ENCODE results near the gene PRF1.

The PRF1 gene

GRCh38 chr10:70590655-70591416, 11.7 kb downstream of the PRF1 start:
- no peak overlapping the region for H4K5ac ChIP-seq (ENCODE audit: low read length)
- H3K4ac ChIP-seq (ENCODE audit: low read depth, low read length), result no peak overlapping the region
- no CpG with 5 or more reads among the region's 5 CpGs for WGBS (ENCODE audit: extremely low coverage, insufficient coverage, low lambda C conversion rate)
- H4K8ac ChIP-seq (ENCODE audit: low read depth, low read length), result no peak overlapping the region
- no peaks in the 10 kb centered on the region for H3K27me3 ChIP-seq (ENCODE audit: insufficient read depth, low read length, poor library complexity)
- no peak overlapping the region for H3K4me2 ChIP-seq (ENCODE audit: low read length)
- no peak overlapping the region for H3K4me3 ChIP-seq (ENCODE audit: low read length)
- no peak overlapping the region for H2BK5ac ChIP-seq (ENCODE audit: low read length)
- H3K79me1 ChIP-seq (ENCODE audit: low read length), result no peaks in the 10 kb centered on the region
- H3K36me3 ChIP-seq (ENCODE audit: control insufficient read depth, insufficient read depth, low read length), result no peaks in the 10 kb centered on the region
- no peak overlapping the region for H3K27ac ChIP-seq (ENCODE audit: low read depth, low read length)
- peak overlapping the region; percentile 45 for H3K23ac ChIP-seq (ENCODE audit: low read length)
- H3K18ac ChIP-seq (ENCODE audit: low read length), result no peak overlapping the region
- no peak overlapping the region for H2AK5ac ChIP-seq (ENCODE audit: low read length)
- H3K4me1 ChIP-seq (ENCODE audit: control insufficient read depth, low read depth, low read length), result no peaks in the 10 kb centered on the region
- H3K56ac ChIP-seq (ENCODE audit: low read length), result no peak overlapping the region
- H3K9ac ChIP-seq (ENCODE audit: low read length), result no peak overlapping the region
- no peaks in the 10 kb centered on the region for H3K79me2 ChIP-seq (ENCODE audit: control insufficient read depth, insufficient read depth, low read length)
- no peak for DNase-seq
- H2BK120ac ChIP-seq (ENCODE audit: low read depth, low read length), result no peak overlapping the region
- no peak overlapping the region for H2BK15ac ChIP-seq (replicated peaks; ENCODE audit: low read depth)

- Histone ChIP-seq H3K79me2 (ENCODE audit: control insufficient read depth, insufficient read depth, low read length) (no peaks in the 10 kb centered on the region), H3K23ac (ENCODE audit: low read length) (no peak overlapping the region), H3K18ac (ENCODE audit: low read length) (no peak overlapping the region), H3K36me3 (ENCODE audit: control insufficient read depth, insufficient read depth, low read length) (no peaks in the 10 kb centered on the region), H3K9ac (ENCODE audit: low read length) (no peak overlapping the region), H3K79me1 (ENCODE audit: low read length) (no peaks in the 10 kb centered on the region), H3K4ac (ENCODE audit: low read depth, low read length) (no peak overlapping the region), H2BK120ac (ENCODE audit: low read depth, low read length) (no peak overlapping the region), H3K56ac (ENCODE audit: low read length) (no peak overlapping the region), H4K5ac (ENCODE audit: low read length) (no peak overlapping the region), H2BK15ac (replicated peaks; ENCODE audit: low read depth) (no peak overlapping the region), H3K4me1 (ENCODE audit: control insufficient read depth, low read depth, low read length) (peaks cover 2% of the 10 kb centered on the region), H3K4me2 (ENCODE audit: low read length) (no peak overlapping the region), H3K4me3 (ENCODE audit: low read length) (no peak overlapping the region), H2AK5ac (ENCODE audit: low read length) (no peak overlapping the region), H3K27me3 (ENCODE audit: insufficient read depth, low read length, poor library complexity) (no peaks in the 10 kb centered on the region), H2BK5ac (ENCODE audit: low read length) (no peak overlapping the region), H4K8ac (ENCODE audit: low read depth, low read length) (no peak overlapping the region), H3K27ac (ENCODE audit: low read depth, low read length) (no peak overlapping the region)
- DNase-seq, result no peak
- no CpG with 5 or more reads among the region's 5 CpGs for WGBS (ENCODE audit: extremely low coverage, insufficient coverage, low lambda C conversion rate)
These were observed 12.5 kb downstream of the PRF1 start for GRCh38 chr10:70589762-70590654.

GRCh38 chr10:70588859-70589570, 13.5 kb downstream of the PRF1 start:
- no peak overlapping the region for H3K9ac ChIP-seq (ENCODE audit: low read length)
- no peaks in the 10 kb centered on the region for H3K36me3 ChIP-seq (ENCODE audit: control insufficient read depth, insufficient read depth, low read length)
- H3K4me3 ChIP-seq (ENCODE audit: low read length), result no peak overlapping the region
- H2BK15ac ChIP-seq (replicated peaks; ENCODE audit: low read depth), result no peak overlapping the region
- no peaks in the 10 kb centered on the region for H3K79me1 ChIP-seq (ENCODE audit: low read length)
- no peak overlapping the region for H2BK5ac ChIP-seq (ENCODE audit: low read length)
- no peak overlapping the region for H4K8ac ChIP-seq (ENCODE audit: low read depth, low read length)
- H4K5ac ChIP-seq (ENCODE audit: low read length), result no peak overlapping the region
- H3K56ac ChIP-seq (ENCODE audit: low read length), result no peak overlapping the region
- no peak overlapping the region for H3K18ac ChIP-seq (ENCODE audit: low read length)
- DNase-seq, result no peak
- H3K23ac ChIP-seq (ENCODE audit: low read length), result no peak overlapping the region
- no peak overlapping the region for H3K27ac ChIP-seq (ENCODE audit: low read depth, low read length)
- H3K27me3 ChIP-seq (ENCODE audit: insufficient read depth, low read length, poor library complexity), result no peaks in the 10 kb centered on the region
- H3K4me2 ChIP-seq (ENCODE audit: low read length), result no peak overlapping the region
- no peak overlapping the region for H3K4ac ChIP-seq (ENCODE audit: low read depth, low read length)
- H2BK120ac ChIP-seq (ENCODE audit: low read depth, low read length), result no peak overlapping the region
- no peaks in the 10 kb centered on the region for H3K79me2 ChIP-seq (ENCODE audit: control insufficient read depth, insufficient read depth, low read length)
- H3K4me1 ChIP-seq (ENCODE audit: control insufficient read depth, low read depth, low read length), result peaks cover 2% of the 10 kb centered on the region
- H2AK5ac ChIP-seq (ENCODE audit: low read length), result no peak overlapping the region
- no CpG with 5 or more reads among the region's 10 CpGs for WGBS (ENCODE audit: extremely low coverage, insufficient coverage, low lambda C conversion rate)

GRCh38 chr10:70588255-70588654, 14.3 kb downstream of the PRF1 start:
- Histone ChIP-seq H3K9ac (ENCODE audit: low read length) (no peak overlapping the region), H3K18ac (ENCODE audit: low read length) (no peak overlapping the region), H3K27me3 (ENCODE audit: insufficient read depth, low read length, poor library complexity) (no peaks in the 10 kb centered on the region), H2BK5ac (ENCODE audit: low read length) (no peak overlapping the region), H3K4me3 (ENCODE audit: low read length) (no peak overlapping the region), H4K5ac (ENCODE audit: low read length) (no peak overlapping the region), H3K4ac (ENCODE audit: low read depth, low read length) (no peak overlapping the region), H2AK5ac (ENCODE audit: low read length) (no peak overlapping the region), H3K27ac (ENCODE audit: low read depth, low read length) (no peak overlapping the region), H2BK120ac (ENCODE audit: low read depth, low read length) (no peak overlapping the region), H4K8ac (ENCODE audit: low read depth, low read length) (no peak overlapping the region), H3K79me2 (ENCODE audit: control insufficient read depth, insufficient read depth, low read length) (no peaks in the 10 kb centered on the region), H3K4me1 (ENCODE audit: control insufficient read depth, low read depth, low read length) (peaks cover 2% of the 10 kb centered on the region), H3K23ac (ENCODE audit: low read length) (no peak overlapping the region), H3K79me1 (ENCODE audit: low read length) (no peaks in the 10 kb centered on the region), H3K36me3 (ENCODE audit: control insufficient read depth, insufficient read depth, low read length) (no peaks in the 10 kb centered on the region), H2BK15ac (replicated peaks; ENCODE audit: low read depth) (no peak overlapping the region), H3K4me2 (ENCODE audit: low read length) (no peak overlapping the region), H3K56ac (ENCODE audit: low read length) (no peak overlapping the region)
- no peak for DNase-seq
- WGBS (ENCODE audit: extremely low coverage, insufficient coverage, low lambda C conversion rate), result no CpG with 5 or more reads among the region's 6 CpGs

- no CpG with 5 or more reads among the region's 8 CpGs for WGBS (ENCODE audit: extremely low coverage, insufficient coverage, low lambda C conversion rate)
- no peak for DNase-seq
- no peak overlapping the region for H3K4me3 ChIP-seq (ENCODE audit: low read length)
- H2BK15ac ChIP-seq (replicated peaks; ENCODE audit: low read depth), result no peak overlapping the region
- H3K79me1 ChIP-seq (ENCODE audit: low read length), result no peaks in the 10 kb centered on the region
- no peak overlapping the region for H4K5ac ChIP-seq (ENCODE audit: low read length)
- no peak overlapping the region for H3K18ac ChIP-seq (ENCODE audit: low read length)
- H3K36me3 ChIP-seq (ENCODE audit: control insufficient read depth, insufficient read depth, low read length), result no peaks in the 10 kb centered on the region
- no peak overlapping the region for H3K4me2 ChIP-seq (ENCODE audit: low read length)
- no peaks in the 10 kb centered on the region for H3K79me2 ChIP-seq (ENCODE audit: control insufficient read depth, insufficient read depth, low read length)
- no peak overlapping the region for H3K56ac ChIP-seq (ENCODE audit: low read length)
- no peak overlapping the region for H2BK120ac ChIP-seq (ENCODE audit: low read depth, low read length)
- no peak overlapping the region for H4K8ac ChIP-seq (ENCODE audit: low read depth, low read length)
- no peak overlapping the region for H2AK5ac ChIP-seq (ENCODE audit: low read length)
- H3K4me1 ChIP-seq (ENCODE audit: control insufficient read depth, low read depth, low read length), result peaks cover 2% of the 10 kb centered on the region
- H3K9ac ChIP-seq (ENCODE audit: low read length), result no peak overlapping the region
- H3K27me3 ChIP-seq (ENCODE audit: insufficient read depth, low read length, poor library complexity), result no peaks in the 10 kb centered on the region
- no peak overlapping the region for H3K27ac ChIP-seq (ENCODE audit: low read depth, low read length)
- H2BK5ac ChIP-seq (ENCODE audit: low read length), result no peak overlapping the region
- H3K23ac ChIP-seq (ENCODE audit: low read length), result no peak overlapping the region
- H3K4ac ChIP-seq (ENCODE audit: low read depth, low read length), result no peak overlapping the region
These were observed 15.4 kb downstream of the PRF1 start for GRCh38 chr10:70587045-70587658.
